Measurements from ENCODE around the gene ADGRV1.

DNA sequence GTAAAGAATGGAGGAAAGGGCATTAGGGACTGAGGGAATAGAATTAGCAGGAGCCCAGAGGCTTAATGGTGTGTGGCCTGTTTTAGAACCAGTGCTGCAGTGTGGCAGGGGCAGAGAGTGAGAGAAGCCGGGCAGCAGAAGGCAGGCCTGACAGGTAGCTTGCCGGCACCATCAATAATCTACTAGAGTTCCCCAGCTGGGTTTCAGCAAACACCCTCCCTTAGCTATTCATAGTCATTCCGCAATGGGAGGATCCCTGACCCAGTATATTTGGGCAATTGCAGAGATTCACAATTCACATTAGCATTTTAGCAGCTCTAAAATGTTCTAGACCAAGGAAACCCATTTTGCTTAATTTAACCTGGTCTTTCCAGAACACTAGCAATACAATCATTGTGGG, 596.7 kb downstream of the ADGRV1 start:
- TF ChIP-seq, protein P1, sequence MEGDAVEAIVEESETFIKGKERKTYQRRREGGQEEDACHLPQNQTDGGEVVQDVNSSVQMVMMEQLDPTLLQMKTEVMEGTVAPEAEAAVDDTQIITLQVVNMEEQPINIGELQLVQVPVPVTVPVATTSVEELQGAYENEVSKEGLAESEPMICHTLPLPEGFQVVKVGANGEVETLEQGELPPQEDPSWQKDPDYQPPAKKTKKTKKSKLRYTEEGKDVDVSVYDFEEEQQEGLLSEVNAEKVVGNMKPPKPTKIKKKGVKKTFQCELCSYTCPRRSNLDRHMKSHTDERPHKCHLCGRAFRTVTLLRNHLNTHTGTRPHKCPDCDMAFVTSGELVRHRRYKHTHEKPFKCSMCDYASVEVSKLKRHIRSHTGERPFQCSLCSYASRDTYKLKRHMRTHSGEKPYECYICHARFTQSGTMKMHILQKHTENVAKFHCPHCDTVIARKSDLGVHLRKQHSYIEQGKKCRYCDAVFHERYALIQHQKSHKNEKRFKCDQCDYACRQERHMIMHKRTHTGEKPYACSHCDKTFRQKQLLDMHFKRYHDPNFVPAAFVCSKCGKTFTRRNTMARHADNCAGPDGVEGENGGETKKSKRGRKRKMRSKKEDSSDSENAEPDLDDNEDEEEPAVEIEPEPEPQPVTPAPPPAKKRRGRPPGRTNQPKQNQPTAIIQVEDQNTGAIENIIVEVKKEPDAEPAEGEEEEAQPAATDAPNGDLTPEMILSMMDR (IDR thresholded peaks at IDR 0.05; ENCODE audit: poor library complexity, severe bottlenecking): no peak
- no peak for TF ChIP-seq RAD21 (conservative IDR thresholded peaks at IDR 0.05)
- TF ChIP-seq REST (IDR thresholded peaks at IDR 0.05; ENCODE audit: borderline replicate concordance): no peak
- no peak for TF ChIP-seq MXI1 (conservative IDR thresholded peaks at IDR 0.05; ENCODE audit: poor library complexity, severe bottlenecking)
- no peak for TF ChIP-seq POLR2AphosphoS5 (IDR thresholded peaks at IDR 0.05)
- no peak for TF ChIP-seq EZH2 (IDR thresholded peaks at IDR 0.05; ENCODE audit: borderline replicate concordance, insufficient read depth, low read length, poor library complexity, severe bottlenecking)
- TF ChIP-seq EP300 (conservative IDR thresholded peaks at IDR 0.05; ENCODE audit: poor library complexity, severe bottlenecking): no peak
- no peak for TF ChIP-seq TAF1 (IDR thresholded peaks at IDR 0.05; ENCODE audit: low read depth)

All from neural cell (in vitro differentiated cells).